AG04449 (cell line): Measurements from ENCODE around the gene PID1.

Experiments
- CTCF ChIA-PET: fragments of 350-600 bp; formaldehyde crosslinking; extraction: SDS; loops from one replicate; lab custom pipeline; 2021; ENCODE audit warnings: antibody characterized with exemption; lab: Yijun Ruan, JAX
- POLR2A ChIA-PET: fragments of 400-600, 350-600 bp; formaldehyde crosslinking; extraction: SDS; loops from one replicate; lab custom pipeline; 2020; ENCODE audit warnings: antibody characterized with exemption, inconsistent platforms; lab: Yijun Ruan, JAX
- DNase-seq: peaks from one replicate; pipeline ENCODE4 v3.0.0-alpha.2; 2010; ENCODE audit warnings: low read depth, low spot score
- H3K4me3 ChIP-seq: 2 replicates; pipeline ENCODE4 v1.5.1; 2011; ENCODE audit warnings: low read depth, mild to moderate bottlenecking, control low read depth, low read length
- TF ChIP-seq, protein P1 (sequence below): IDR thresholded peaks from one replicate; pipeline ENCODE4 v1.5.1; 2011; ENCODE audit warnings: mild to moderate bottlenecking, moderate library complexity, low read length, control low read depth, inconsistent platforms; ENCODE audit not compliant: insufficient read depth; ENCODE audit errors: missing control alignments

The PID1 gene

DNA sequence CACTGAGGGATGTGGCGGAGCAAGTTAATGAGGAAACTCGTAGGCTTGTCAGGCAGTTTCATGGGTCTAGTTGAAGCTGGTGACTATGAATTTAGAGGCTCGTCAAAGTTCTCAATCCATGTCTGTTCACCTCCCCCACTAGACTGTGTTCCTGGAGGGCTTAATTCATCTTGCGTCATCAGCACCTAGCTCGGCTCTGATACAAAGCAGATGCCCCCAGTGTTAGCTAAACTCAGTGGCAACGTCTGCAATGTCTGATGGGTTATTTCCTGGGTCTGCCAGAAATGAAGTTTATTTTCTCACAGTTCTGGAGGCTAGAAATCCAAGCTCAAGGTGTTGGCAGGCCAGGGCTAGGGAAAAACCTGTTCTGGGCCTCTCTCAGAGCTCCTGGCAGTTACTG is 140.6 kb downstream of the PID1 start:
- TF ChIP-seq, protein P1, sequence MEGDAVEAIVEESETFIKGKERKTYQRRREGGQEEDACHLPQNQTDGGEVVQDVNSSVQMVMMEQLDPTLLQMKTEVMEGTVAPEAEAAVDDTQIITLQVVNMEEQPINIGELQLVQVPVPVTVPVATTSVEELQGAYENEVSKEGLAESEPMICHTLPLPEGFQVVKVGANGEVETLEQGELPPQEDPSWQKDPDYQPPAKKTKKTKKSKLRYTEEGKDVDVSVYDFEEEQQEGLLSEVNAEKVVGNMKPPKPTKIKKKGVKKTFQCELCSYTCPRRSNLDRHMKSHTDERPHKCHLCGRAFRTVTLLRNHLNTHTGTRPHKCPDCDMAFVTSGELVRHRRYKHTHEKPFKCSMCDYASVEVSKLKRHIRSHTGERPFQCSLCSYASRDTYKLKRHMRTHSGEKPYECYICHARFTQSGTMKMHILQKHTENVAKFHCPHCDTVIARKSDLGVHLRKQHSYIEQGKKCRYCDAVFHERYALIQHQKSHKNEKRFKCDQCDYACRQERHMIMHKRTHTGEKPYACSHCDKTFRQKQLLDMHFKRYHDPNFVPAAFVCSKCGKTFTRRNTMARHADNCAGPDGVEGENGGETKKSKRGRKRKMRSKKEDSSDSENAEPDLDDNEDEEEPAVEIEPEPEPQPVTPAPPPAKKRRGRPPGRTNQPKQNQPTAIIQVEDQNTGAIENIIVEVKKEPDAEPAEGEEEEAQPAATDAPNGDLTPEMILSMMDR = no peak
- ChIA-PET POLR2A (no interaction called here), CTCF (no interaction called here)
- no peak overlapping the region for H3K4me3 ChIP-seq
- DNase-seq = no peak

DNA sequence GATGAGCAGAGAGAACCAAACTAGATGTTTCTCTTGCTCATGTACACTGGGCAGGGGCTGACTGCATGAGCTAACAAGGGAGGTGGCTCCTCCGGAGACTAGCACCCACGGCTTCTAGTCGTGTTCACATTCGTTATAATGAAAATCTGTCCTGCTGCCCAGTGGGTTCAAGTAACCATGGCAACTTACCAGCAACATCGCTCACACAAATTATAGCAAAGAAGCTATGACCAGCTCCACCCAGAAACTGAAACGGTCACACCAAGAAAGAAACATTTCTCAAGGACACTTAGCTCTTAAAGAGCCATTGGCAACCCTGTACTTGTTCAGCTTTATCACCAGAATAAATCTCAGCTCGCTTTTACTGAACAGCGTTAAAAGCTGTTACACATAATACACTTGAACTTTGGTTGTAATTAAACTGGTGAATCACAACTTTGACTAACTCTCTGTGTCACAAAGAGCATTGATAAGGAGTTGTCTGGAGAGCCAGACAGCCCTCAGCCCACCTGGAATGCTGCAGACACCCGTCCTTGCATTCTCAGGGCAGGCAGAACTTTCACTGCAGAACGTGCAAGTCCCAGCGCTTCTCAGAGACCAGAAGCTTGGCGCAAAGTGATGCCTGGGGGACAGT is 141.2 kb downstream of the PID1 start:
- no peak for DNase-seq
- CTCF ChIA-PET = no interaction called here
- no peak overlapping the region for H3K4me3 ChIP-seq
- TF ChIP-seq, protein P1 = no peak
- POLR2A ChIA-PET = no interaction called here

GRCh38 chr2:229127471-229127870 is 143.6 kb downstream of the PID1 start:
- POLR2A ChIA-PET = no interaction called here
- CTCF ChIA-PET = no interaction called here

DNA sequence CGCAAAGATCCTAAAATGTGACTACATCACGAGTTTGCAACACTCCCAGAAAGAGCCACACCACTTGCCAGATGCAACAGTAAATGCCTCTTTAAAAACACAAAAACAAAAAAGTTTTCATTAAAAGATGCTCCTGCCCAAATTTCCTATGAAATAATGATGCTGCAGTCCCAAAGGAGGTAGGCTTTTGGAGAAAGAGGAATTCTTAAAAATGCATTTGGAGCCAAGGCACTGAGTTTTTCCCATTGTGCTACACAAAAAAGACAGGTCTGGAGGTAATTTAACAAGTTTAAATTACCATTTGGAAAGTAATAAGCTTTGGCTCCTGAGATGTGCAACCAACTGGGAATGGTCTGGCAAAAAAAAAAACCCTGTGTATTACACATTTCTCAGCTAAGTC is 145.0 kb downstream of the PID1 start:
- CTCF ChIA-PET = no interaction called here
- POLR2A ChIA-PET = no interaction called here

More at GRCh38 chr2:229127471-229127870, 143.6 kb downstream of the PID1 start:
- TF ChIP-seq, protein P1 = no peak
- no peak for DNase-seq
- no peak overlapping the region for H3K4me3 ChIP-seq

DNA sequence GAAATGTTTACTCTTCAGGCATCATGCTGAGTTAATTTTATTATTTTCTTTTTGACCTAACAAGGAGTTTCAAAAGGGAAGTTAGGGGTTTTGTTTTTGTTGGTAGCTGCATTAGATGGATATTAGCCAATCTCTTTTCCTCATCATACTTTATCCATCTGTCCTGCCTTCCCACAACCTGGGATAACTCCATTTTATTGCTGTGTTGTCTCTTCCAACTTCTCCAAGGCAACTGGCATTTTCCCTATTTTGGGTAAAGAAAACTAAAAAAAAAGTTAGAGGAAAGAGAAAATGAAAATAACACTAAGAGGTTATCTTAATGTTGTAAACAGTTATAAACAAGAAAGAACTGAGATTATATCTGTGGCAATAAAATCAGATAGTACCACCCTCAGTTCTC is 147.0 kb downstream of the PID1 start:
- no peak overlapping the region for H3K4me3 ChIP-seq
- CTCF ChIA-PET = no interaction called here
- no peak for DNase-seq
- POLR2A ChIA-PET = no interaction called here
- TF ChIP-seq, protein P1 = no peak

More for the DNA sequence above, 145.0 kb downstream of the PID1 start:
- no peak for DNase-seq
- H3K4me3 ChIP-seq = no peak overlapping the region
- TF ChIP-seq, protein P1 = no peak

- ChIA-PET POLR2A (no interaction called here), CTCF (no interaction called here)
- TF ChIP-seq, protein P1 = no peak
- no peak overlapping the region for H3K4me3 ChIP-seq
- no peak for DNase-seq
Measured at GRCh38 chr2:229118927-229119326, 152.2 kb downstream of the PID1 start.
